AG10803 (cell line): ENCODE measurements around the gene BBIP1.

Experiments
- DNase-seq: peaks from one replicate; pipeline ENCODE4 v3.0.0; 2010; ENCODE audit warnings: low read depth
- H3K4me3 ChIP-seq: 2 replicates; pipeline ENCODE4 v1.5.1; 2011; ENCODE audit warnings: mild to moderate bottlenecking, low read length, control low read depth
- CTCF ChIP-seq: conservative IDR thresholded peaks from 2 replicates; pipeline ENCODE4 v1.5.1; 2011; ENCODE audit warnings: mild to moderate bottlenecking, low read length, control low read depth, inconsistent platforms

Gene BBIP1

GRCh38 chr10:110865809-110866482 is 53.0 kb downstream of the BBIP1 start:
- H3K4me3 ChIP-seq, result no peak overlapping the region
- TF ChIP-seq CTCF, result no peak
- DNase-seq, result no peak

DNA sequence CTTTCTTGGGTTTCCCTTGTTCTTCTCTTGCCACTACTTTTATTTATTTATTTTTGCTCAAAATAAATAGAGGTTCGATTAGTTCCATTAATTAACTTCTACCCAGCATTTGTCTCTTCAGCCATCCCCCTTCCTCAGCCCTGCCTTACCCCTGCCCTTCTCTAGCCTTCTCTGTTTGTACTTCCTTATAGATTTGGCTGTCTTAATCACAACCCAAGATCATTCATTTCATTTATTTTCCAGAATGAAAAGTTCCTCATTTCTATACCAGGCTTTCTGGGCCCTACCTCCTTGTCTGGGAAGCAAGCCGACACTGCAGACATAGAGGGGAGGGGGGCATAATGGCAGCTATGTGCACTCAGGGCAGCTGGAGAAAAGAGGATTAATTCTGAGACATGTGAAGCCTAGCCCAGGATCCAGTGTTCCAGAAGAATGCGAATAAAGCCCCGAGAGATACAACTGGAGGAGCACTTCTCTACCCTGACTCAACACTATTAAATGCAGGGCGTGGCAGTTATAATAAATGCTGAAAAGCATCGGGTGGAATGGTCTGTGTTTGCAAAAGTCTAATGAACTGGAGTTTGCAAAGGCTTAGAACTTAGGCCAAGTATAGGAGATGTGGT is 53.7 kb downstream of the BBIP1 start:
- no peak overlapping the region for H3K4me3 ChIP-seq
- DNase-seq, result peak; percentile 78
- TF ChIP-seq CTCF, result no peak

GRCh38 chr10:110864662-110865140 is 54.3 kb downstream of the BBIP1 start:
- H3K4me3 ChIP-seq, result no peak overlapping the region
- no peak for TF ChIP-seq CTCF
- no peak for DNase-seq

- no peak for TF ChIP-seq CTCF
- DNase-seq, result no peak
- no peak overlapping the region for H3K4me3 ChIP-seq
Observed at GRCh38 chr10:110863956-110864355, 55.0 kb downstream of the BBIP1 start.

GRCh38 chr10:110863361-110863760 is 55.6 kb downstream of the BBIP1 start:
- no peak overlapping the region for H3K4me3 ChIP-seq
- DNase-seq, result peak; percentile 84
- TF ChIP-seq CTCF, result no peak

- TF ChIP-seq CTCF, result no peak
- peak; percentile 61 for DNase-seq
- no peak overlapping the region for H3K4me3 ChIP-seq
Observed at GRCh38 chr10:110862961-110863360, 56.0 kb downstream of the BBIP1 start.
